ENCODE measurements around the gene NUF2.

GRCh38 chr1:163399976-163400601 lies 78.3 kb downstream of the NUF2 start:
- TF ChIP-seq CTCF (IDR thresholded peaks at IDR 0.05) (no peak), EP300 (IDR thresholded peaks at IDR 0.05) (no peak)

All from suprapubic skin (tissue), 3 donors.